ENCODE measurements around the gene EIF4G3. TPM values are rescaled to one million over a fixed set of nuclear protein-coding genes. Genes with fewer than 3 reads are reported as not detected.

The EIF4G3 gene
- total RNA-seq, 1 experiment from 2014 or later: 87.6 TPM

DNA sequence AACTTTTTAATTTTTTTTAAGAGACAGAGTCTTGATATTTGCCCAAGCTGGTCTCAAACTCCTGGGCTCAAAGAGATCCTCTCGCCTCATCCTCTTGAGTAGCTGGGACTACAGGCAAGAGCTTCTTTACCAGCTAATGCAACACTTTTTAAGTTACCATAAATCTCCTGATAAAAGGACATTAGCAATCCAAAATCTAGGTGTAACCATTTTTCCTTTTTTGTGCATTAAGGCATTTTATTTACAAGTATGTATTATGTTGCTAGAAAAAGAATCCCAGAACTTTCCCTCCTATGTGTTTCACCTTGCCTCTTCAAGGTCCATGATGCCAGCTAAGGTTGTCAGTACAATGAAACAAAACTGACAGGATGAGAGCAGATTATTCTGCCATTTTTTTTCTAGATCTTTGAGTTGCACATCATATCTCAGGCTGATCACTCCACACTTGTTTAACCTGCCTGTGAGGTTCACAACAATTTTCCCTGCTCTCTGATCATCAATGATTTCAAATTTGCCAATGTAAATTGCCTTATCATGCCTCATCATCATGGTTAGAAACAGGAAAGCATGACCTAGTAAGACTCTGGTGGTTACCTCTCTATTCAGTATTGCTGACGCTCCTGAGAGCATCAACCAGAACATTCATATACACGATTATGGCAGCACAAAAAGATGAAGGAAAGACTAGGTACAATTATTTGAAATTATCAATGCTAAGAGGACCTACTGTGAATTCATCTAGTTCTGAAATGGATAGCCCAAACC is 173.2 kb downstream of the EIF4G3 start:
- no peaks in the 10 kb centered on the region for H3K4me1 Mint-ChIP-seq (ENCODE audit: insufficient read depth, unreplicated experiment)
- H3K27me3 Mint-ChIP-seq (ENCODE audit: insufficient read depth, unreplicated experiment): no peaks in the 10 kb centered on the region
- H3K36me3 Mint-ChIP-seq (ENCODE audit: insufficient read depth, unreplicated experiment): peaks cover 30% of the 10 kb centered on the region
- H3K9me3 Mint-ChIP-seq (ENCODE audit: unreplicated experiment): no peaks in the 10 kb centered on the region
- no peak for DNase-seq (ENCODE audit: unreplicated experiment)
- ChIA-PET POLR2A (interaction anchor here (0.6 kb wide), 1 partner anchor 1050 kb away, joined by 5 read pairs; no protein-coding TSS in a partner anchor), CTCF (no interaction called here)
- H3K4me3 Mint-ChIP-seq (ENCODE audit: unreplicated experiment): no peak overlapping the region
- TF ChIP-seq, protein P1, sequence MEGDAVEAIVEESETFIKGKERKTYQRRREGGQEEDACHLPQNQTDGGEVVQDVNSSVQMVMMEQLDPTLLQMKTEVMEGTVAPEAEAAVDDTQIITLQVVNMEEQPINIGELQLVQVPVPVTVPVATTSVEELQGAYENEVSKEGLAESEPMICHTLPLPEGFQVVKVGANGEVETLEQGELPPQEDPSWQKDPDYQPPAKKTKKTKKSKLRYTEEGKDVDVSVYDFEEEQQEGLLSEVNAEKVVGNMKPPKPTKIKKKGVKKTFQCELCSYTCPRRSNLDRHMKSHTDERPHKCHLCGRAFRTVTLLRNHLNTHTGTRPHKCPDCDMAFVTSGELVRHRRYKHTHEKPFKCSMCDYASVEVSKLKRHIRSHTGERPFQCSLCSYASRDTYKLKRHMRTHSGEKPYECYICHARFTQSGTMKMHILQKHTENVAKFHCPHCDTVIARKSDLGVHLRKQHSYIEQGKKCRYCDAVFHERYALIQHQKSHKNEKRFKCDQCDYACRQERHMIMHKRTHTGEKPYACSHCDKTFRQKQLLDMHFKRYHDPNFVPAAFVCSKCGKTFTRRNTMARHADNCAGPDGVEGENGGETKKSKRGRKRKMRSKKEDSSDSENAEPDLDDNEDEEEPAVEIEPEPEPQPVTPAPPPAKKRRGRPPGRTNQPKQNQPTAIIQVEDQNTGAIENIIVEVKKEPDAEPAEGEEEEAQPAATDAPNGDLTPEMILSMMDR (IDR thresholded peaks at IDR 0.05; ENCODE audit: unreplicated experiment): no peak
- H3K27ac Mint-ChIP-seq (ENCODE audit: low read depth, unreplicated experiment): no peak overlapping the region
- intact Hi-C loops (cut with micrococcal nuclease): no loop called here
- BruUV-seq (replicated peaks): no TSS peak

DNA sequence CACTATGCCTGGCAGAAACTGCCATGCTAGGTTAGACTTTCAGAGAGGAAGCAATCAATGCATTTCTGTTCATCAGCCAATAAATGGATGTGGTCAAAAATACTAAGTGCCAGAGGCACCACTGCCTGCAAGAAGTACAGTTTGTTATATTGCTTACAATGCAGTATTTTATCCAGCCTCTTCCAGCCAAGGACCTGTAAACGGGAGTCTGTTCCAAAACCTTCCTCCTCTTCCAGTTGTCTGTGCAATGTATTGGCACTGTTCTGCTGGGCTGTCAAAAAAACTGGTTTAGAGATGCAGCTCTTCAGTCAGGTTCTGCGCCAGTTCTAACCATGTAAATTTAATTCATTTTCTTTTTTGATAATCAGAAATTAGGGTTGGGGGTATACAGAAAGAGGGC is 175.7 kb downstream of the EIF4G3 start:
- POLR2A ChIA-PET: no interaction called here
- CTCF ChIA-PET: no interaction called here
- no peak overlapping the region for H3K27ac Mint-ChIP-seq (ENCODE audit: low read depth, unreplicated experiment)
- BruUV-seq (replicated peaks): no TSS peak
- no peaks in the 10 kb centered on the region for H3K27me3 Mint-ChIP-seq (ENCODE audit: insufficient read depth, unreplicated experiment)
- DNase-seq (ENCODE audit: unreplicated experiment): no peak
- TF ChIP-seq, protein P1 (IDR thresholded peaks at IDR 0.05; ENCODE audit: unreplicated experiment): no peak
- intact Hi-C loops (cut with micrococcal nuclease): no loop called here
- H3K4me3 Mint-ChIP-seq (ENCODE audit: unreplicated experiment): no peak overlapping the region
- no peaks in the 10 kb centered on the region for H3K4me1 Mint-ChIP-seq (ENCODE audit: insufficient read depth, unreplicated experiment)
- H3K36me3 Mint-ChIP-seq (ENCODE audit: insufficient read depth, unreplicated experiment): peaks cover 23% of the 10 kb centered on the region
- no peaks in the 10 kb centered on the region for H3K9me3 Mint-ChIP-seq (ENCODE audit: unreplicated experiment)

DNA sequence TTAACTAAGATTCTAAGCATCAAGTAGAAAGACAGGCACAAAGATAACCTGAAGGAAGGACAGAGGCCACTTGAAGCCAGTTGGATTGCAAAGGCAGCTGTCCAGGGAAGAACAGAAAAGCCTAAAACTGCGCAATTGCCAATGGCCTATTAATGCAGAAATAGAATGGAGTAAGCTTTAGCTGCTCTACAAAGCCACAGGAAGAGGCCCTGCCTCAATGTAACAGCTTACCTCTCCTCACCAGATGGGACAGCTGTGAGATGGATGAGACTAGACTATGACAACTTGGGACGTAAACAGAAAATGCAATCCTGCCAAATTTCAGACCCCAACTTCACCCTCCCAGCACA is 176.5 kb downstream of the EIF4G3 start:
- no peaks in the 10 kb centered on the region for H3K4me1 Mint-ChIP-seq (ENCODE audit: insufficient read depth, unreplicated experiment)
- intact Hi-C loops (cut with micrococcal nuclease): no loop called here
- BruUV-seq (replicated peaks): no TSS peak
- POLR2A ChIA-PET: interaction anchor here (0.6 kb wide), 1 partner anchor 184 kb away, joined by 3 read pairs; no protein-coding TSS in a partner anchor
- TF ChIP-seq, protein P1 (IDR thresholded peaks at IDR 0.05; ENCODE audit: unreplicated experiment): no peak
- CTCF ChIA-PET: interaction anchor here (0.7 kb wide), 1 partner anchor 11 kb away, joined by 3 read pairs; no protein-coding TSS in a partner anchor
- peaks cover 23% of the 10 kb centered on the region for H3K36me3 Mint-ChIP-seq (ENCODE audit: insufficient read depth, unreplicated experiment)
- no peak overlapping the region for H3K27ac Mint-ChIP-seq (ENCODE audit: low read depth, unreplicated experiment)
- H3K27me3 Mint-ChIP-seq (ENCODE audit: insufficient read depth, unreplicated experiment): no peaks in the 10 kb centered on the region
- DNase-seq (ENCODE audit: unreplicated experiment): no peak
- H3K4me3 Mint-ChIP-seq (ENCODE audit: unreplicated experiment): no peak overlapping the region
- H3K9me3 Mint-ChIP-seq (ENCODE audit: unreplicated experiment): no peaks in the 10 kb centered on the region

DNA sequence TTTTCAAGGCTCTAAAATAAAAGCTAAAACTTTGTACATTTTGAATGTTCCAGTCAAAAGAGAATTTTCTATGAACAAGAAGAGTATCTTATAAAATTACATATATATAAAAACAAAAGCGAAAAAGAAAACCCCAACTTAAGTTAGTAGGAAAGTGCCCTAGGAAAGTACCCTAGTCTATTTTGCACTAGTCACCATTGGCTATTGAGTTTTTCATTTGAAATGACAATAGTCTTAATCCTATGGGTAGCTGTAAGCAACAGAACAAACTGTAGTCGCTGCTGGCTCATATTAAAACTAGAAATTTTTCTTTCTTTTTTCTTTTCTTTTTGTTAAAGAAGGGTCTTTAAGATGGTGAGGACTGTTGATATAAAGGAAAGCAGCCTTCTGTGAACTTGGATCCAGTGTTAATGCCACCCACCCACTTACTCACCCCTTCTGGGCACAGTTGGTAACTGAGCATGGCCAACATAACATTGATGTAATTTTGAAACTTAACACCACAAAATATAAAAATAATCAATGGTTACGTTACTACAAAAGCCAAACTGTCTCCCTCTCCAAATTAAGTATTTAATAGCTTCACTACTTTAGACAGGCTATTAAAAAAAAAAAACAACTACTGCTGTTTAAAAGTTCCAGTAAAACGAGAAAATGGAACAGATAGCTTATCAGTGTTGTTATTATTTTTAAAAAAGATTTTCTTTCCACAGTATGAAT is 177.0 kb downstream of the EIF4G3 start:
- CTCF ChIA-PET: interaction anchor here (0.7 to 1.0 kb wide), 3 partner anchors 11 to 195 kb away, joined by 3 read pairs; no protein-coding TSS in a partner anchor
- intact Hi-C loops (cut with micrococcal nuclease): no loop called here
- no peak overlapping the region for H3K27ac Mint-ChIP-seq (ENCODE audit: low read depth, unreplicated experiment)
- H3K27me3 Mint-ChIP-seq (ENCODE audit: insufficient read depth, unreplicated experiment): no peaks in the 10 kb centered on the region
- no peaks in the 10 kb centered on the region for H3K9me3 Mint-ChIP-seq (ENCODE audit: unreplicated experiment)
- H3K4me3 Mint-ChIP-seq (ENCODE audit: unreplicated experiment): no peak overlapping the region
- no TSS peak for BruUV-seq (replicated peaks)
- TF ChIP-seq, protein P1 (IDR thresholded peaks at IDR 0.05; ENCODE audit: unreplicated experiment): no peak
- peaks cover 23% of the 10 kb centered on the region for H3K36me3 Mint-ChIP-seq (ENCODE audit: insufficient read depth, unreplicated experiment)
- no peak for DNase-seq (ENCODE audit: unreplicated experiment)
- POLR2A ChIA-PET: interaction anchor here (1.0 kb wide), 1 partner anchor 201 kb away, joined by 3 read pairs; no protein-coding TSS in a partner anchor
- no peaks in the 10 kb centered on the region for H3K4me1 Mint-ChIP-seq (ENCODE audit: insufficient read depth, unreplicated experiment)

Measured in MCF 10A (cell line).